Measurements from ENCODE around the gene BASP1. TPM values are rescaled to one million over a fixed set of nuclear protein-coding genes. Genes with fewer than 3 reads are reported as not detected.

The BASP1 gene
- total and polyA plus RNA-seq, 10 of the 15 experiments (the other 5 are each of a cell fraction or from before 2014, with no cell fraction given), result 27.3 to 190 (median 102) TPM

- peak in 1 of 2 experiments; percentile 14; a peak in 1 of 4 replicates for TF ChIP-seq BHLHE40 (IDR thresholded peaks at IDR 0.05; ENCODE audit: borderline replicate concordance in 1 of 2, low read depth in 2 of 2, low read length in 1 of 2)
- no peak for TF ChIP-seq EGR1 (IDR thresholded peaks at IDR 0.05; ENCODE audit: borderline replicate concordance in 1 of 2, low read depth in 2 of 2, low read length in 2 of 2)
- TF ChIP-seq PKNOX1 (IDR thresholded peaks at IDR 0.05), result peak; percentile 90
- TF ChIP-seq CUX1 (IDR thresholded peaks at IDR 0.05; ENCODE audit: insufficient replicate concordance, low read depth, low read length), result peak; percentile 51
- TF ChIP-seq, protein P1, sequence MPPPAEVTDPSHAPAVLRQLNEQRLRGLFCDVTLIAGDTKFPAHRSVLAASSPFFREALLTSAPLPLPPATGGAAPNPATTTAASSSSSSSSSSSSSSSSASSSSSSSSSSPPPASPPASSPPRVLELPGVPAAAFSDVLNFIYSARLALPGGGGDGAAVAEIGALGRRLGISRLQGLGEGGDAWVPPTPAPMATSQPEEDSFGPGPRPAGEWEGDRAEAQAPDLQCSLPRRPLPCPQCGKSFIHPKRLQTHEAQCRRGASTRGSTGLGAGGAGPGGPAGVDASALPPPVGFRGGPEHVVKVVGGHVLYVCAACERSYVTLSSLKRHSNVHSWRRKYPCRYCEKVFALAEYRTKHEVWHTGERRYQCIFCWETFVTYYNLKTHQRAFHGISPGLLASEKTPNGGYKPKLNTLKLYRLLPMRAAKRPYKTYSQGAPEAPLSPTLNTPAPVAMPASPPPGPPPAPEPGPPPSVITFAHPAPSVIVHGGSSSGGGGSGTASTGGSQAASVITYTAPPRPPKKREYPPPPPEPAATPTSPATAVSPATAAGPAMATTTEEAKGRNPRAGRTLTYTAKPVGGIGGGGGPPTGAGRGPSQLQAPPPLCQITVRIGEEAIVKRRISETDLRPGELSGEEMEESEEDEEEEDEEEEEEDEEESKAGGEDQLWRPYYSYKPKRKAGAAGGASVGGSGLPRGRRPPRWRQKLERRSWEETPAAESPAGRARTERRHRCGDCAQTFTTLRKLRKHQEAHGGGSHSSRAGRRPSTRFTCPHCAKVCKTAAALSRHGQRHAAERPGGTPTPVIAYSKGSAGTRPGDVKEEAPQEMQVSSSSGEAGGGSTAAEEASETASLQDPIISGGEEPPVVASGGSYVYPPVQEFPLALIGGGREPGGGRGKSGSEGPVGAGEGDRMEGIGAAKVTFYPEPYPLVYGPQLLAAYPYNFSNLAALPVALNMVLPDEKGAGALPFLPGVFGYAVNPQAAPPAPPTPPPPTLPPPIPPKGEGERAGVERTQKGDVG (CRISPR knock-in tag; IDR thresholded peaks at IDR 0.05), result no peak
Observed at GRCh38 chr5:17221843-17222636, 4.6 kb downstream of the BASP1 start (continued).
